NCI-H460 (cell line): Measurements from ENCODE around the gene ZBTB16. TPM values are rescaled to one million over a fixed set of nuclear protein-coding genes. Genes with fewer than 3 reads are reported as not detected.

Experiments used
- DNase-seq: peaks from one replicate; pipeline ENCODE4 v3.0.0-alpha.2; 2016; ENCODE audit warnings: low read depth; ENCODE audit errors: extremely low read depth
- total RNA-seq: library from RNA; depleted of rRNA; stranded (reverse); fragments of >200 nt; shearing (Covaris generic); gene quantifications from 2 replicates; pipeline ENCODE4 v1.2.3, GENCODE V29; 2014

Gene ZBTB16
- total RNA-seq, 1 experiment from 2014 or later: not detected

DNA sequence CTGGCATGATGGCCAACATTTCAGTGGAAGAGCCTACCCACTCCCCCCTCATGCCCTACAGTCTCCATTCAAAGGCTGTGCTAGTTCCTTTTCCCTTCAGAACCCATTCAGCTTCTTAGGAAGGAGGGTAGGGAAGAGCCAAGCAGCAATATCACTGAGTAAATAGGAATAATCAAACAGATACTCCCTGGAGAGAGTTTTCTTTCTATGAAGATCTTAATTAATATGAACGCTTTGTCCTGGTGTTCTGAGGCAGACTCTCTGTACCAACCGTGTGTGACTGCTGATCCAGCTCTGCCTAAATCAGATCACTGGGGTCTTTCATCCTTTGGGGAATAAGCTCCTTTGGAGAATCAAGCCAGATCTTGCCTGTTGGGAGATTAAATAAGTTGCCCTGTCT lies 161.5 kb downstream of the ZBTB16 start:
- no peak for DNase-seq

DNA sequence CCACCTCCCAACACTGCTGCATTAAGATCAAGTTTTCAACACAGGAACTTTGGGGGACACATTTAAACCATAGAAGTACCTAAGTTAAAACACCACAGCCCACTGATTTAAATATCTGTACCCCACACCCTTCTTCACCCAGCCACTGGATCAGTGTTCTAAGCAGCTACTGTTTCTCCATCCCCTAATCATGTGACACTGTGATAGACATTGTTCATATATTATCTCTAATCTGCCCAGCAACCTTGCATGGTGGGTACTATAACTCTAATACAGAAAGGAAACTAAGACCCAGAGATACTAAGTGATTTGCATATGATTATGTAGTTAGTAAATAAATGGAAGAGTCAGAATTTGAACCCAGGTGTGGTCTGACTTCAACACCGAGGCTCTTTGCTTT lies 166.2 kb downstream of the ZBTB16 start:
- DNase-seq: no peak

DNA sequence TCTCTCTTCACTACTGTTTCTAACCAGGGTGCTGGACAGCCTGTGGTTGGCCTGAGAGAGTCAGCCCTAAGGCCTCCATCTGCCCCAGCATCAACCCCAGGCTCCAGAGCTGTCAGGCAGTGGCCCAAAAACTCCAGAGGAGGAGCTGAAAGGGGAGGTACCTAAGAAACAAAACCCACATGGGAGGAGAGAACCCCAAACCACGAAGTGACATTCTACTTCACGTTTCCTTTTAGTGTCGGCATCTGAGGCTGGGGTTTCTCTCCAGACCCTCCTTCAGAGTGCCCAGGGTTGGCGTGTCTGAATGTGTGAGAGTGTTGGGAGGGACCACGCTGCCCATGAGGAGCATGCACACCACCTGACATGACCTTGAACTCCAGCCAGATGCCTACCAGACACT lies 166.8 kb downstream of the ZBTB16 start:
- no peak for DNase-seq

- no peak for DNase-seq
These were observed 169.2 kb downstream of the ZBTB16 start for GRCh38 chr11:114228435-114229411.

- no peak for DNase-seq
These were observed 170.7 kb downstream of the ZBTB16 start for GRCh38 chr11:114230031-114230704.

GRCh38 chr11:114232400-114233059 lies 173.0 kb downstream of the ZBTB16 start:
- no peak for DNase-seq

DNA sequence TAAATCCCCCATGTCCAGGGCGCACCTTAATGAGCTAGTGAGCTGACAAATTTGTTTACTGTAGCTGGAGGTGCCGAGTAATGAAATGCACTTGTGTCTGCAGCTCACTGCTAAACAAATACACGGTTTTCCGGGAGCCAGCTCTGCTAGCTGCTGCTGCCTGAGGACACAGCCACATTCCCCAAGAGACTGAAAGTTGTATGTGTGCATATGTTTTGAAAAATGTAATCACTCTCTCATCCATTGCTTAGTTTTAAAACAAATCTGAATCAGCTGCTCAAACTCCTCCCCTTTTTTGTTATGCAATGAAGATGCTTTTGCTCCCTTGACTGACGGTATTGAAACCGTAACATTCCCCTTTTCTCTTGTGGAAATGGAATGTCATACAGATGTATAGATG lies 174.2 kb downstream of the ZBTB16 start:
- DNase-seq: no peak

DNA sequence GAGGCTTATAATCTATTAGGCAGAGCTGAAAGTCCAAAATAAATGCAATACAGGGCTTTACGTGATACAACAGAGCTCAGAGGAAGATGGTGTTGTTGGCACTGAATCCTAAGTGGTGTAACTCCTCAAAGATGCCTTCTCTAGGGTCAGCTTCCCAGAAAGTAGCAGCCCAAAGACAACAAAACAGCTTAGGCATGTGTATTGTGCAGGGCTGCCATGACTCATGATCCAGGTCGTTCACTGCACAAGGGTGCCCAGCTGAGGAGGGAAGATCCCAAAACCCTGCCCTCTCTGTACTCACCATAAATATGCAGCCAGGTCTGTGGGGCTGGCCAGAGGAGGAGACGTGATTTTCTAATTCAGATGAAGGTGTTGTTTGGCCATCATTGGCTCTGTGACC lies 177.3 kb downstream of the ZBTB16 start:
- DNase-seq: no peak

GRCh38 chr11:114237321-114238280 lies 178.1 kb downstream of the ZBTB16 start:
- no peak for DNase-seq

DNA sequence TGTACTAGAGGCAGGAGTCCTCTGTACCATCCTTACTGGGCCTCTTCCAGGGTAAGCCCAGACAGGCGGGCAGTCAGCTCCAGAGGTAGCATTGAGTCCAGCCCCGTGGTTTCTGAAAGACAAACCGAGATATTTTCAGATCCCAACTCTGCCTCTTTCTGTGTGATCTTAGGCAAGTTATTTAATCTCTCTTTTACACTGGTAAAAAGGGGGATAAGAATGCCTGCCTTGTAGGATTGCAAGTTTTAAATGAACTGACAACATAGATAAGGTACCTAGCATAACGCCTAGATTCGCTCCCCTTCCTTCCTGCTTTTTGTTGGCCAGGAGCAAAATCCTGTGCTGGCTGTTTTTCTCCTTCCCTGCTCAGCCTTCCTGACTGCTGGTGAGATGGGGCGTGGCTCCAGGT lies 180.2 kb downstream of the ZBTB16 start:
- DNase-seq: no peak

DNA sequence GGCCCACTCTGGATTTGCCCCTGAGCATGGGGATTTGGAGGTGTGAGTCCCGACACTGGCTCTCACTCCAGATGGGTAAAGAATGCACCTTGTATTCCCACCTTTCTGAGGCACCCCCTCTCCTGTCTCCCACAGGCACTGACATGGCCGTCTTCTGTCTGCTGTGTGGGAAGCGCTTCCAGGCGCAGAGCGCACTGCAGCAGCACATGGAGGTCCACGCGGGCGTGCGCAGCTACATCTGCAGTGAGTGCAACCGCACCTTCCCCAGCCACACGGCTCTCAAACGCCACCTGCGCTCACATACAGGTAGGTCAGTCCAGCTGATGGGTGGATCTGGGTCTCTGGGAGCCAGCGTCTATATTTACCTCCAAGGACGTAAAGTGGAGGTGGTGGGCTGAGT lies 182.5 kb downstream of the ZBTB16 start:
- no peak for DNase-seq

DNA sequence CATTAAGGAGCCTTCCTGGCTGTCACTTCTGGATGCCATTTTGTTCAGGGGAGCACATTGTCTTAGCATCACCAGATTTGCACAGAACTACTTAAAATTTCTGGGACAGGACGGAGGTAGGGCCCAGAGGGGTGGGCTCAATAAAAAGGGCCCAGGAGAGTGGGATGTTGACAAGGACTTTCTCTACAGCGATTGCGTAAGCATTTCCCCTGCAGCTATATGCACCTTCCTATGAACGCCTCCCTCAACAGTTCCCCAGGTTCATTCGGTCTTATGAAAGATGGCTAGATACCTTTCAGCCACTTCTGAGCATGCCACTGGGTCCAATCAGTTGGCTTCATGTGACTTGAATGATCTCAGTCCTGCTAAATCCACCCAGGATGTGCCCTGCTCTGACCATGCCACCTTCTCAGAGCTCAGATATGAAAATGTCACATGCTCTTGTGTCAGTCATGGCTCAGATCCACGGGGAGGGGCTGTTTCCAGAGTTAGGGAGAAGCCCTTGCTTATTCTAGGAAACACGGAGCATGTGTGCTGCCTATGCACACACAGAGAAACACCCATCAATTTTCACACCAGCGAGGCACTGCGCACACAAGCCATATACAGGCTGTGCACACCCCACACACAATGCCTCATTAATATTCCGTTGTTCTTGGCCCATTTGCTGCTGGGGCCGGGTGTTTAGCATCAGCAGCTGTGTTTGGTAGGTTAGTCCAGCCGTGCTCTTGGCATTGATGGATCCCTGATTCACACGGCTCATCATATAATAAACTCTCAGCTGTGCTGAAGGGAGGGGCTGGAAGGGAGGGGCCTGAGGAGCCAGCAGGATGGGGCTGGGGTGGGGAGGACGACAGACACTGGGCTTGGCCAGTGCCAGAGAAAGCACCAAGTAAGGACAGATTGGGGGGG lies 184.2 kb downstream of the ZBTB16 start:
- DNase-seq: no peak

DNA sequence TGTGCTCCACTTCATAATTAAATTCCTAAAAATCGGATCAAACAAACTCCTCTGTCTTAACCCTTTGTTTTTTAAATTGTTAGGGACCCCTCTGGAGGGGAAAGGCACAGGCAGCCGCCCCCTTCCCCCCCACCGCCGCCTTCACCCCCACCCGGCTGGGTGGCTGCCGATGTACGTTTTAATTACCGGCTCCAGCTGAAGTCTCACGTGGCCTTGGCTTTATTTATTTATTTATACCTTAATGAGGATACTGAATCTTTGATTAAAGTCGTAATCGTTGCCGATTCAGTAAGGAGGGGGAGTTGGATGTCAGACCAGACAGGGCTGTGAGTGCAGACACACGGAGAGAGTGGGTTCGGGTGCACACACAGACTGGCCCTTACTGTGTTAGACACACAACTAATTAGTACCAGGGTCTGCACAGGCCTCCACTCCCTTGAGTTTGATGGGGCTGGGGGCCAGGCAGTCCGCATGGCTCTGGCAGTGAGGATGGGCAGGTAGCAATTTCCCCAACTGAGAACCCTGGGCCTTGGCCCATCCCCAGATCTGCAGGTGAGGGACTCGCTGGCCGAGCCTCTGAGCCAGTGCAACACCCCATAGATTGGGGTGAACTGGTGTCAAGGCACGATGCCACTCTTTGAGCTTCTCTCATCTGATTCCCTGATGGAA lies 185.3 kb downstream of the ZBTB16 start:
- DNase-seq: no peak

GRCh38 chr11:114246321-114247069 lies 187.0 kb downstream of the ZBTB16 start:
- DNase-seq: no peak

DNA sequence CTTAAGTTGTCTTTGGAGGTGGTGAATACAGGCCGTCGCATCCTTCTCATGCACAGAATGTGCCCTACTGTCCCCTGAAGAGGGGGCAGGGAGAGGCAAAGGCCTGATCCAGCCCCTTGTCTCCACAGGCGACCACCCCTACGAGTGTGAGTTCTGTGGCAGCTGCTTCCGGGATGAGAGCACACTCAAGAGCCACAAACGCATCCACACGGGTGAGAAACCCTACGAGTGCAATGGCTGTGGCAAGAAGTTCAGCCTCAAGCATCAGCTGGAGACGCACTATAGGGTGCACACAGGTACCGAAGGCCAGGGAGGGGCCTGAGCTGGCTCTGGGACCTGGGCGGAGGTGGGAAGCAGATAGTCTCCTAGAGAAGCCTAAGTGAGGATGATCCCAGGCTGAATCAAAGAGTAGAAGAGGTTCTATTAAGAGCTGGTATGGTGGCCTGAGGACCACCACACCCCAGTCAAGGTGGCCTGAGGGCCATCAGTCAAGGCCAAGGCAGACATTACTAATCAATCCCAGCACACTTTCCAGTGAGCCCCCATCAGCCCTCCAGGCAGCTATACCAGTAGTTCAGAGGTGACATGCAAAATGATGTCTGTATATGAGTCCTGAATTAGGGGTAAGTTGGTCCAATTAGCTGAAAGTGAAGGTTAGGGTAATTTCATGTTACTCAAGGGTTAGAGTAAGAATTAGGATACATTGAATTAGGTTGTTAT lies 187.7 kb downstream of the ZBTB16 start:
- DNase-seq: no peak

DNA sequence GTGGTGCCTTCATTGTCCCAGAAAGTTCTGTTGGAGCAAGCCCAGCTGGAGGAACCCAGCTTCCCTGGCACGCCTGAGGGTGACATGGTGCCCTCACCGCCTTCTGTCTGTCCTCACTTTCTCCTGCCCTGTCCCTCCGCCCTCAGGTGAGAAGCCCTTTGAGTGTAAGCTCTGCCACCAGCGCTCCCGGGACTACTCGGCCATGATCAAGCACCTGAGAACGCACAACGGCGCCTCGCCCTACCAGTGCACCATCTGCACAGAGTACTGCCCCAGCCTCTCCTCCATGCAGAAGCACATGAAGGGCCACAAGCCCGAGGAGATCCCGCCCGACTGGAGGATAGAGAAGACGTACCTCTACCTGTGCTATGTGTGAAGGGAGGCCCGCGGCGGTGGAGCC lies 190.7 kb downstream of the ZBTB16 start:
- DNase-seq: no peak
